GM13976 (cell line): ENCODE measurements around the gene MRPS12.

Source experiments
- DNase-seq: peaks from one replicate; pipeline ENCODE4 v3.0.0; 2012; ENCODE audit warnings: low spot score
- in situ Hi-C: fragments of 300-500 bp; cut with MboI; formaldehyde crosslinking; loops from one replicate; pipeline ENCODE4 v1.12.0; 2022; ENCODE audit warnings: low sequenced_read_pairs, mixed read lengths, inconsistent platforms; ENCODE audit not compliant: unreplicated experiment
- TF ChIP-seq, protein P1 (sequence below): IDR thresholded peaks from 2 replicates; pipeline ENCODE4 v1.5.1; 2012; ENCODE audit warnings: borderline replicate concordance, mild to moderate bottlenecking; ENCODE audit not compliant: insufficient read depth; ENCODE audit errors: extremely low read depth, missing control alignments, control extremely low read depth

Gene MRPS12

GRCh38 chr19:38900743-38901190 lies 30.0 kb upstream of the MRPS12 start:
- in situ Hi-C loops = no loop called here
- TF ChIP-seq, protein P1, sequence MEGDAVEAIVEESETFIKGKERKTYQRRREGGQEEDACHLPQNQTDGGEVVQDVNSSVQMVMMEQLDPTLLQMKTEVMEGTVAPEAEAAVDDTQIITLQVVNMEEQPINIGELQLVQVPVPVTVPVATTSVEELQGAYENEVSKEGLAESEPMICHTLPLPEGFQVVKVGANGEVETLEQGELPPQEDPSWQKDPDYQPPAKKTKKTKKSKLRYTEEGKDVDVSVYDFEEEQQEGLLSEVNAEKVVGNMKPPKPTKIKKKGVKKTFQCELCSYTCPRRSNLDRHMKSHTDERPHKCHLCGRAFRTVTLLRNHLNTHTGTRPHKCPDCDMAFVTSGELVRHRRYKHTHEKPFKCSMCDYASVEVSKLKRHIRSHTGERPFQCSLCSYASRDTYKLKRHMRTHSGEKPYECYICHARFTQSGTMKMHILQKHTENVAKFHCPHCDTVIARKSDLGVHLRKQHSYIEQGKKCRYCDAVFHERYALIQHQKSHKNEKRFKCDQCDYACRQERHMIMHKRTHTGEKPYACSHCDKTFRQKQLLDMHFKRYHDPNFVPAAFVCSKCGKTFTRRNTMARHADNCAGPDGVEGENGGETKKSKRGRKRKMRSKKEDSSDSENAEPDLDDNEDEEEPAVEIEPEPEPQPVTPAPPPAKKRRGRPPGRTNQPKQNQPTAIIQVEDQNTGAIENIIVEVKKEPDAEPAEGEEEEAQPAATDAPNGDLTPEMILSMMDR = no peak
- DNase-seq = no peak

GRCh38 chr19:38901683-38902082 lies 29.1 kb upstream of the MRPS12 start:
- in situ Hi-C loops = no loop called here
- DNase-seq = no peak
- TF ChIP-seq, protein P1 = no peak

GRCh38 chr19:38904581-38905539 lies 25.9 kb upstream of the MRPS12 start:
- in situ Hi-C loops = no loop called here
- TF ChIP-seq, protein P1 = no peak
- DNase-seq = no peak

GRCh38 chr19:38905620-38906019 lies 25.1 kb upstream of the MRPS12 start:
- in situ Hi-C loops = no loop called here
- TF ChIP-seq, protein P1 = no peak
- DNase-seq = no peak

- in situ Hi-C loops = no loop called here
- DNase-seq = no peak
These were observed 23.5 kb upstream of the MRPS12 start for GRCh38 chr19:38907227-38907626.

GRCh38 chr19:38907670-38908069 lies 23.1 kb upstream of the MRPS12 start:
- no peak for DNase-seq
- in situ Hi-C loops = no loop called here
- TF ChIP-seq, protein P1 = no peak

More at GRCh38 chr19:38907227-38907626, 23.5 kb upstream of the MRPS12 start:
- TF ChIP-seq, protein P1 = no peak
